Skeletal muscle cell (primary cell): Measurements from ENCODE around the gene MAP3K10.

Experiments
- DNase-seq: peaks from one replicate; pipeline ENCODE4 v3.0.0-alpha.2; 2010; ENCODE audit warnings: low read depth
- H3K4me3 ChIP-seq: 2 replicates; pipeline ENCODE4 v1.5.1; 2011; ENCODE audit warnings: low read depth, mild to moderate bottlenecking, control low read depth, low read length, moderate library complexity

Gene MAP3K10

GRCh38 chr19:40264314-40265054 is 73.3 kb downstream of the MAP3K10 start:
- DNase-seq: no peak
- H3K4me3 ChIP-seq: no peak overlapping the region
